Epithelial cell of proximal tubule (primary cell): ENCODE measurements around the gene HOXA7. TPM values are rescaled to one million over a fixed set of nuclear protein-coding genes. Genes with fewer than 3 reads are reported as not detected.
A peak's percentile ranks its signal among the peaks of the same experiment; 100 is the strongest.

ENCODE experiments used
- DNase-seq: peaks from one replicate; pipeline ENCODE4 v3.0.0-alpha.2; 2011; ENCODE audit warnings: low read depth
- H3K4me3 ChIP-seq: 2 replicates; pipeline ENCODE4 v1.5.1; 2011; ENCODE audit warnings: low read depth, mild to moderate bottlenecking, low read length
- CTCF ChIP-seq: conservative IDR thresholded peaks from 2 replicates; pipeline ENCODE4 v1.5.1; 2012; ENCODE audit warnings: low read depth, mild to moderate bottlenecking, low read length
- total RNA-seq: library from RNA; depleted of rRNA; stranded (reverse); fragments of >200 nt; gene quantifications from 2 replicates; pipeline ENCODE4 v1.2.3, GENCODE V29; 2015

Gene HOXA7
- total RNA-seq, 1 donor from 2014 or later = 21.4 TPM

- peak overlapping the region; percentile 74 for H3K4me3 ChIP-seq
- no peak for TF ChIP-seq CTCF
- no peak for DNase-seq
Observed at GRCh38 chr7:27163288-27164044, 7.0 kb upstream of the HOXA7 start.

- TF ChIP-seq CTCF = no peak
- no peak for DNase-seq
- peak overlapping the region; percentile 74 for H3K4me3 ChIP-seq
Observed at GRCh38 chr7:27162561-27163287, 6.2 kb upstream of the HOXA7 start.

- no peak for TF ChIP-seq CTCF
- peak overlapping the region; percentile 74 for H3K4me3 ChIP-seq
- no peak for DNase-seq
Observed at GRCh38 chr7:27161721-27162560, 5.5 kb upstream of the HOXA7 start.

GRCh38 chr7:27161214-27161720 lies 4.8 kb upstream of the HOXA7 start:
- DNase-seq = no peak
- no peak for TF ChIP-seq CTCF
- H3K4me3 ChIP-seq = peak overlapping the region; percentile 74

GRCh38 chr7:27160546-27161213 lies 4.2 kb upstream of the HOXA7 start:
- H3K4me3 ChIP-seq = peak overlapping the region; percentile 74
- peak; percentile 88 for TF ChIP-seq CTCF
- no peak for DNase-seq

- no peak for TF ChIP-seq CTCF
- DNase-seq = no peak
- peak overlapping the region; percentile 74 for H3K4me3 ChIP-seq
Observed at GRCh38 chr7:27160145-27160545, 3.7 kb upstream of the HOXA7 start.
